ENCODE data around the gene IQCH.

- TF ChIP-seq EP300 (IDR thresholded peaks at IDR 0.05): no peak
- TF ChIP-seq, protein P1, sequence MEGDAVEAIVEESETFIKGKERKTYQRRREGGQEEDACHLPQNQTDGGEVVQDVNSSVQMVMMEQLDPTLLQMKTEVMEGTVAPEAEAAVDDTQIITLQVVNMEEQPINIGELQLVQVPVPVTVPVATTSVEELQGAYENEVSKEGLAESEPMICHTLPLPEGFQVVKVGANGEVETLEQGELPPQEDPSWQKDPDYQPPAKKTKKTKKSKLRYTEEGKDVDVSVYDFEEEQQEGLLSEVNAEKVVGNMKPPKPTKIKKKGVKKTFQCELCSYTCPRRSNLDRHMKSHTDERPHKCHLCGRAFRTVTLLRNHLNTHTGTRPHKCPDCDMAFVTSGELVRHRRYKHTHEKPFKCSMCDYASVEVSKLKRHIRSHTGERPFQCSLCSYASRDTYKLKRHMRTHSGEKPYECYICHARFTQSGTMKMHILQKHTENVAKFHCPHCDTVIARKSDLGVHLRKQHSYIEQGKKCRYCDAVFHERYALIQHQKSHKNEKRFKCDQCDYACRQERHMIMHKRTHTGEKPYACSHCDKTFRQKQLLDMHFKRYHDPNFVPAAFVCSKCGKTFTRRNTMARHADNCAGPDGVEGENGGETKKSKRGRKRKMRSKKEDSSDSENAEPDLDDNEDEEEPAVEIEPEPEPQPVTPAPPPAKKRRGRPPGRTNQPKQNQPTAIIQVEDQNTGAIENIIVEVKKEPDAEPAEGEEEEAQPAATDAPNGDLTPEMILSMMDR (IDR thresholded peaks at IDR 0.05): no peak
Observed at GRCh38 chr15:67533873-67534272, 279.3 kb downstream of the IQCH start.

Data from sigmoid colon (tissue), 4 donors.